ENCODE measurements around the gene MET. TPM values are rescaled to one million over a fixed set of nuclear protein-coding genes. Genes with fewer than 3 reads are reported as not detected.

MET gene
- total RNA-seq, 1 experiment from 2014 or later = 5.0 TPM

DNA sequence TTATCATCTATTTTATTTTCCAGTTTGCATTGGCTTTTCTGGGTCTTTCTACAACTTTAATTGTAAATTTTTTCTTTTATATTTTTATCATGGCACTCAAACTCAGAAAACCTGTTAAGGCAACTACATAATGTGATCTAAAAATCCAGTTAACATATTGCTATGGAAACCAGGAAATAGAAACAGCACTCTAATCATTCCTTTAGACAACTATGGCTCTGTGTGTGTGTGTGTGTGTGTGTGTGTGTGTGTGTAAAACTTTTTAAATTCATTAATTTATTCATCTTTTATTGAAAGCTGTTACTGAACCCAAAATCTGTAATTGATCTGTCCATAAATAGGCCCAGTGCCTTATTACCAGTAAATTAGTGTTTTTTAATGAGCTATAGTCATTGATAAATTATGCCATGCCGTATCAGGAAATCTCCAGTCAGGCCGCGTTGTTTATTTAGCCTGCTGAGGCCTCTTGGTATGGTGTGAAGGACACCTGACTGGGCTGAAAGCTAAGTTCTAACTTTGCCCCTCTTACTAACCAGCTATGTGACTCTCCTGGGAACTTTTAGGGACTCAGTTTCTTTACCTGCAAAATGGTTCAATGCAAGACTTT lies 1.5 kb upstream of the MET start:
- no CpG with 5 or more reads among the region's 3 CpGs for WGBS (ENCODE audit: extremely low coverage, insufficient read length, low lambda C conversion rate)

More for the DNA sequence above, 1.5 kb upstream of the MET start:
- Histone ChIP-seq H4K20me1 (ENCODE audit: control insufficient read depth, insufficient read depth, insufficient read length) (no peaks in the 10 kb centered on the region), H3K27me3 (ENCODE audit: insufficient read depth, low read length) (no peaks in the 10 kb centered on the region; the same call in 1 of the 2 replicates), H3K27ac (ENCODE audit: insufficient read length, low read depth, low read length) (no peak overlapping the region), H3K4me1 (ENCODE audit: insufficient read depth, low read length) (no peaks in the 10 kb centered on the region), H3K23me2 (ENCODE audit: insufficient read length, low read depth, low read length, poor library complexity, severe bottlenecking) (peaks cover 13% of the 10 kb centered on the region), H2AFZ (ENCODE audit: low read length) (no peak overlapping the region), H3K56ac (ENCODE audit: insufficient read length, low read depth, low read length) (no peak overlapping the region), H3K79me2 (ENCODE audit: insufficient read depth, low read length) (no peaks in the 10 kb centered on the region), H2AK5ac (ENCODE audit: insufficient read length, low read length) (no peak overlapping the region), H2BK20ac (ENCODE audit: low read depth, low read length, poor library complexity, severe bottlenecking) (no peak overlapping the region), H3K4me2 (ENCODE audit: insufficient read depth, insufficient read length, low read length) (no peak overlapping the region), H3K4ac (ENCODE audit: low read depth, low read length) (no peak overlapping the region), H4K5ac (ENCODE audit: insufficient read length, low read depth, low read length) (no peak overlapping the region), H2BK5ac (ENCODE audit: insufficient read length, low read length) (no peak overlapping the region), H3K18ac (ENCODE audit: insufficient read length, low read depth, low read length) (no peak overlapping the region), H3K79me1 (ENCODE audit: insufficient read depth, low read depth, low read length, poor library complexity, severe bottlenecking) (no peaks in the 10 kb centered on the region), H2BK120ac (ENCODE audit: low read depth, low read length, poor library complexity, severe bottlenecking) (no peak overlapping the region), H2BK15ac (ENCODE audit: low read depth, low read length) (no peak overlapping the region), H3T11ph (ENCODE audit: low read length) (no peak overlapping the region), H4K8ac (replicated peaks; ENCODE audit: insufficient read length, low read depth, low read length) (no peak overlapping the region), H3K14ac (ENCODE audit: insufficient read depth, low read length) (no peak overlapping the region), H4K91ac (ENCODE audit: insufficient read length, low read depth, low read length) (no peak overlapping the region), H3K23ac (ENCODE audit: insufficient read length, low read depth, low read length) (no peak overlapping the region), H3K9me3 (ENCODE audit: control insufficient read depth, low read depth, low read length) (no peaks in the 10 kb centered on the region), H3K9ac (ENCODE audit: extremely low read depth, insufficient read length, low read length) (no peak overlapping the region), H2BK12ac (ENCODE audit: insufficient read length, low read depth, low read length) (no peak overlapping the region)
- no peaks in the 10 kb centered on the region for H3K9me3 Mint-ChIP-seq
- no peak overlapping the region for H3K4me3 Mint-ChIP-seq
- H3K27me3 Mint-ChIP-seq (ENCODE audit: low read depth) = peaks cover 36% of the 10 kb centered on the region
- no peak for DNase-seq
- TF ChIP-seq, protein P1, sequence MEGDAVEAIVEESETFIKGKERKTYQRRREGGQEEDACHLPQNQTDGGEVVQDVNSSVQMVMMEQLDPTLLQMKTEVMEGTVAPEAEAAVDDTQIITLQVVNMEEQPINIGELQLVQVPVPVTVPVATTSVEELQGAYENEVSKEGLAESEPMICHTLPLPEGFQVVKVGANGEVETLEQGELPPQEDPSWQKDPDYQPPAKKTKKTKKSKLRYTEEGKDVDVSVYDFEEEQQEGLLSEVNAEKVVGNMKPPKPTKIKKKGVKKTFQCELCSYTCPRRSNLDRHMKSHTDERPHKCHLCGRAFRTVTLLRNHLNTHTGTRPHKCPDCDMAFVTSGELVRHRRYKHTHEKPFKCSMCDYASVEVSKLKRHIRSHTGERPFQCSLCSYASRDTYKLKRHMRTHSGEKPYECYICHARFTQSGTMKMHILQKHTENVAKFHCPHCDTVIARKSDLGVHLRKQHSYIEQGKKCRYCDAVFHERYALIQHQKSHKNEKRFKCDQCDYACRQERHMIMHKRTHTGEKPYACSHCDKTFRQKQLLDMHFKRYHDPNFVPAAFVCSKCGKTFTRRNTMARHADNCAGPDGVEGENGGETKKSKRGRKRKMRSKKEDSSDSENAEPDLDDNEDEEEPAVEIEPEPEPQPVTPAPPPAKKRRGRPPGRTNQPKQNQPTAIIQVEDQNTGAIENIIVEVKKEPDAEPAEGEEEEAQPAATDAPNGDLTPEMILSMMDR (conservative IDR thresholded peaks at IDR 0.05) = no peak
- peaks cover 21 to 23% of the 10 kb centered on the region in 2 experiments for H3K4me1 Mint-ChIP-seq
- H3K27ac Mint-ChIP-seq = no peak overlapping the region
- no peaks in the 10 kb centered on the region for H3K36me3 Mint-ChIP-seq (ENCODE audit: insufficient read depth in 1 of 3, low read depth in 3 of 3)

Data from H9 (cell line).